GM18951 (cell line): ENCODE measurements around the gene PLEKHG5.
"Not testable (repeated sequence)": the region's sequence is repeated elsewhere in the genome, so short reads cannot be mapped to it uniquely, and the experiment has no call there.

Source experiments
- POLR2A ChIP-seq: IDR thresholded peaks from 4 replicates; pipeline ENCODE4 v1.6.1; 2011; ENCODE audit warnings: mild to moderate bottlenecking; ENCODE audit not compliant: insufficient read length, insufficient read depth; ENCODE audit errors: extremely low read depth
- in situ Hi-C: fragments of 300-500 bp; cut with MboI; formaldehyde crosslinking; loops from one replicate; pipeline ENCODE4 v1.12.0; 2022; ENCODE audit warnings: low sequenced_read_pairs, mixed read lengths, inconsistent platforms; ENCODE audit not compliant: unreplicated experiment

Gene PLEKHG5

DNA sequence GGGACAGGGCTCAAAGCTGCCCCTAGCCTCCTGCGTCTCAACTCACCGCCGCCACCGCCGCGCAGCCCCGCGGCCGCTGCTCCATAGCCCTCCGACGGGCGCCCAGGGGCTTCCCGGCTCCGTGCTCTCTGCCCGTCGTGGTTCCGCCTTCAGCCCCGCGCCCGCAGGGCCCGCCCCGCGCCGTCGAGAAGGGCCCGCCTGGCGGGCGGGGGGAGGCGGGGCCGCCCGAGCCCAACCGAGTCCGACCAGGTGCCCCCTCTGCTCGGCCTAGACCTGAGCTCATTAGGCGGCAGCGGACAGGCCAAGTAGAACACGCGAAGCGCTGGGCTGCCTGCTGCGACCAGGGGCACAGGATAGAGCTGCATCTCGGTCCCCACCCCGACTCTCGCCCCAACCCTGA, 25.4 kb downstream of the PLEKHG5 start, which contains the start of gene TNFRSF25:
Gene TNFRSF25, minus strand, starts transcription at position 151 of the 400 bp plus-strand sequence. Its CDS starts 66 bp downstream, at position 85.
- TF ChIP-seq POLR2A: no peak
- in situ Hi-C loops: no loop called here

DNA sequence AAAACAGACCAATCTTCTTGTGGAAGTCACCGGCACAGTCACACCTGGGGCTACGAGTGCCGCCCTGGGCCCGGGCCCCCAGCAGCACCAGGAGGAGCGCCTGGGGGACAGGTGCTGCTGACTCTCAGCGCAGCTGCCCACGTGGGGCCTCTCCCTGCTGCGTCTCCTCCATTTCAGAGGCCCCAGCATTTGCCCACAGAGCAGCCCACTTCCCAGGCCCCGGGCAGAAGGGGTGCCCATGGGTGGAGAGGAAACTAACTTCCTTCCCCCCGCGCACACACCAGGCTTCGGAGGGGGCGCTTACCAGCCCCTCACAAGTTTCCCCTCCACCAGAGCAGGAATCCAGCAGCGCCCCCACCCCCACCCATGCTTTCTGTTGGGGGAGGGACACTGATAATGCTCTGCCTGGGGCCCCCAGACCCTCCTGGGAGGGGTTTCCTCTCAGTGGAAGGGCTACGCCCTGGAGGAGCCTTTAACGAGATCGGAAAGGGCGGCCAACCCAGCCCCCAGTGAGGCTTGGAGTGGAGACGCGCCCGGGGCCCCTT, 25.9 kb downstream of the PLEKHG5 start:
- in situ Hi-C loops: no loop called here
- no peak for TF ChIP-seq POLR2A

DNA sequence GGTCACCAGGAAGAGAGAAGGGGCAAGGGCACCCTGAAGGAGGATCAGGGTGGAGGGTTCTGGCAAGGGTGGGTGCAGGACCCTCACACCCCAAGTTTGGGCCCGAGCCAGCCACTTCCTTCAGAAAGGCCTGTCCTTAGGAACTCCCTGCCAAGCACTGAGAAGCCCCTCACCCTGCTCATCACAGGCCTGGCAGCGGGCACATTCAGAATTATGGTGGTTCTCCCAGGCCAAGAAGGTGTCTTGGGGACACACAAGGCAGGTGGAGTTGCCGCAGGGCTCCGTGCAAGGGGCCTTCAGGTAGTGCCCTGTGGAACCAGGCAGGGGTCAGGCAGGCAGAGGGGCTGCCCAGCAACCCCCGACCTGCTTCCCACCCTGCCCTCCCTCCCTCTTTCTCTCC, 26.6 kb downstream of the PLEKHG5 start:
- in situ Hi-C loops: no loop called here
- no peak for TF ChIP-seq POLR2A

DNA sequence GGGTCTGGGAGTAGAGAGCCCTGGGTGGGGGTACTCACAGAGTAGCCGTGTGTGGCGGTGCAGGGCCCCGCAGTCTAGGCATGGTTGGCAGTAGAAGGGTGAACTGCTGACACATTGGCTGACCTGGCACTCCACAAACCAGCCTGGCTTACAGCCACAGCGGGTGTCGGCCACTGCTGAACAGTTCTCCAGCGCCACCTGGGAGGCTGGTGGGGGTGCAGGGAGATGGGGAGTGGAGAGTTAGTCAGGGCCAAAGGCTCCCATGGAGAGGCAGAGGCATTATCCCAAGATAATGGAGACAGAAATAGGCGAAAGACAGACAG, 27.0 kb downstream of the PLEKHG5 start:
- no peak for TF ChIP-seq POLR2A
- in situ Hi-C loops: no loop called here

- in situ Hi-C loops: no loop called here
- no peak for TF ChIP-seq POLR2A
Observed at GRCh38 chr1:6463120-6463412, 28.4 kb downstream of the PLEKHG5 start.

DNA sequence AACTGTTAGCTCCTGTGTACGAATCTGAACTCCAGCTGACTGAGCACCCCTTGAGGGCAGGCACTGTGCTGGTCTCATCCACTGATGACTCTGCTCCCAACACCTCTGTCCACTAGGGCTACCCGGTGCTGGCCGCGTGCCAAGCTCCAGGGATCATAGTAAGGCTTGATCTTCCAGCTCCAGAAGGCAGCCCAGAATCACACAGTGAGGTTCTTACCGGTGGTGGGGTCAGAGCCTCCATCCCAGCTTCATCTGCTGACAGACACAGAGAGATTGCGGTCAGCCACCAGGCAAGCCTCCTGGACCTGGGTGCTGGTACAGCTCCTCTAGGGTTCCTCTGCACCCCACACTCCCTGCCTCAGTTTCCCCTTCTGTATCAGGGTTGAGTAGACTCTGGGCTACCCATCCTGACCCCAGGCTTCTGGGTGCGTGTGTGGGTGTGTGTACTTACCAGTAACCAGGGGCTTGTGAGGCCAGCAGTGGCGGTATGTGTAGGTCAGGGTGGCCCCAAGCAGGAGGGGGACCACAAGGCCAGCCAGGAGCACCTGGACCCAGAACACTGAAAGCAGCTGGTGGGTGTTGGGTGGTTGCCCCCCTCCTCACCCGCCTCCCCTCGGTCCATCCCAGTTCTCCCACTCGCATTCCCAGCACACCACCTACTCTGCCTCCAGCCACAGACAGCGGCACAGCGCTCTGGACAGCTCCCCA, 28.9 kb downstream of the PLEKHG5 start:
- TF ChIP-seq POLR2A: no peak
- in situ Hi-C loops: no loop called here

DNA sequence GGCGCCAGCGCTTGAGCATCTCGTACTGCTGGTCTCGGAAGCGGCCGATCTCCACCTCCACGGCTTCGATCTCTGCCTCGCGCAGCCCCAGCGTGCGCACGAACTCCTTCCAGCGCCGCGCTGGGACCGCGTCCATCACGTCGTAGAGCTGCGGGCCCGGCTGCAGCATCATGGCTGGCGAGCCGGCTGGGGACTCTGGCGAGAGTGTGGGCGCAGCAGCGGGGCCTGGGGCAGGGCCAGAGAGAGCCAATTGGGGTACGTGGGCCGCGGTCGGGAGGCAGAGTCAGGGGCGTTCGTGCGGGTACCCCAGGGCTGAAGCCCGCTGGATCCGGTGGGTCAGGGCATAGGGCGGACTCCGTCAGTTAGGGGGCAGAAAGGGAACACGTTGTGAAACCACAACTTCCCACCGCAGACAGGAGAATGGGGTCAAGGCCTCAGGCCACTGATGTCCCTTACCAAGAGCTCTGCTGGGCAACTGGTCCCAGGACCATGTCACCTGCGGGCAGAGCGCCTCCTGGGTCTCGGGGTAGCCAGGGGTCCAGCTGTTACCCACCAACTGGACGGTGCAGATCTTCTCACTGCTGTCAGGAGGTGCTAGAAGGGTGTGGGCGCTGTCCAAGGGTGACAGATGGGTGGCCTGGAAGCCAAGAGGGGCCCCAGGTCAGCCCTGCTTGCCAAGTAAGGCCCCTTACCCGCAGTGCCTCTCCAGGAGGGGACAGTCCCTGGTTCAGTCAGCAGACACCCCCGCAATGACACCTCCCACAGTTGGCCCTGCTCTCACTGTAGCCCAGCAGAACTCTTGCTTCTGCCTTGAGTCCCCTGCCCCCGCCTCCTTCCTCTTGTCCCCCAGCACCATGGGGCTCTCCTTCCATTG, 29.7 kb downstream of the PLEKHG5 start:
- TF ChIP-seq POLR2A: no peak
- in situ Hi-C loops: no loop called here

GRCh38 chr1:6461051-6461530, 30.4 kb downstream of the PLEKHG5 start:
- in situ Hi-C loops: no loop called here
- no peak for TF ChIP-seq POLR2A

- TF ChIP-seq POLR2A: no peak
- in situ Hi-C loops: no loop called here
Observed at GRCh38 chr1:6460301-6461050, 31.0 kb downstream of the PLEKHG5 start.

DNA sequence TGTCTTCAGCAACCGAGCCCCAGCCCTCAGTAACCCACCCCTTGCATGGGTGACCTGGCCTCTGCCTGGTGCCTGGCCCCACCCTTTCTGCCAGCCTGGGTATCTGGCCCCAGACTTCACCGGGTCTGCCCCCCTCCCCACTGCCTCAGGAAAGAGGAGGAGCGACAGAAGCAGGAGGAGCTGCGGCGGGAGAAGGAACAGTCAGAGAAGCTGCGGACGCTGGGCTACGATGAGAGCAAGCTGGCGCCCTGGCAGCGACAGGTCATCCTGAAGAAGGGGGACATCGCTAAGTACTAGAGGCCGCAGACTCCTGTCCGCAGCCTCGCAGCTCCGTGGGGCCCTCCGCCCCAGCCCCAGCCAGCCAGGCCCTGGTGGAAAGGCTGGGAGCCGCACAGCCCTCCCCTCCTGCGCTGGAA, 31.6 kb downstream of the PLEKHG5 start:
- in situ Hi-C loops: no loop called here
- TF ChIP-seq POLR2A: no peak

GRCh38 chr1:6456800-6457466, 34.5 kb downstream of the PLEKHG5 start:
- TF ChIP-seq POLR2A: no peak
- in situ Hi-C loops: no loop called here

- in situ Hi-C loops: not testable (repeated sequence)
Observed at GRCh38 chr1:6455752-6456520, 35.5 kb downstream of the PLEKHG5 start.
